SK-N-MC (cell line): ENCODE data around the gene CFAP251.

Experiments used
- EZH2 ChIP-seq: fragments of 200-600 bp; sonication (generic); IDR thresholded peaks from one replicate; pipeline ENCODE4 v1.6.1; 2017; ENCODE audit warnings: antibody characterized with exemption
- POLR2AphosphoS5 ChIP-seq: IDR thresholded peaks from 2 replicates; pipeline ENCODE4 v1.6.1; 2012; ENCODE audit warnings: mild to moderate bottlenecking, low read depth, low read length, borderline replicate concordance

DNA sequence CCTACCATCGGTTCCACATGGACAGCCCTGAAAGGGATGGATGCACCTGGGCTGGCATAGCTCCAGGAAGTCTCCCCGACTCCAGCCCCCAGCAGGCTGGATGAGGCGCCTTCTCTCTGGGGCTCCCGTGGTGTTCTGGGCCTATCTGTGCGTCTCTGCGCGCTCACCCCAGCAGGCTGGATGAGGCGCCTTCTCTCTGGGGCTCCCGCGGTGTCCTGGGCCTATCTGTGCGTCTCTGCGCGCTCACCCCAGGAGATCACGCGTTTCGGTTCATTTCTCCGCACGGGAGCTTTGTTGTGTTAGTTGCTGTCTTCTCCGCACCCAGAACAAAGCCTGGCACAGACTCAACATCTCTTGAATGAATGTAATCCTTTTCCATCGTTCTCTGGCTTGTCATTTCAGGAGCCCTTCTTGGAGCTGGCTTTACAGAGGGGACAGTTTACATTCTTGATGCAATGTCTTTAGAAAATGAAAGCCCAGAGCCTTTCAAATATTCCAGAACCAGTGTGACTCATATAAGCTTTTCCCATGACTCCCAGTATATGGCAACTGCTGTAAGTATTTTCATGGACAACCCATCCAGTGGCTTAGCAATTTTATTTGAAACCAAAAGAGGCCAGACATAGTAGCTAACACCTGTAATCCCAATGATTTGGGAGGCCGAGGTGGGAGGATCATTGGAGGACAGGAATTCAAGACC is 40.3 kb downstream of the CFAP251 start:
- TF ChIP-seq POLR2AphosphoS5 (no peak), EZH2 (no peak)
